IMR-90 (cell line): ENCODE measurements around the gene PPP1R14C. TPM values are rescaled to one million over a fixed set of nuclear protein-coding genes. Genes with fewer than 3 reads are reported as not detected.

ENCODE experiments used
- ATAC-seq: fragments of 200-7000 bp; cut with Tn5 transposase; 2 replicates; pipeline ENCODE4 v1.9.1; 2020; ENCODE audit warnings: low read depth, mild to moderate bottlenecking, moderate library complexity
- BruUV-seq: library from RNA; stranded (reverse); fragments of 400-500 nt; replicated peaks from 2 replicates; lab custom pipeline; 2021; lab: Mats Ljungman, UMichigan
- CTCF ChIA-PET: fragments of 300-600 bp; formaldehyde crosslinking; extraction: SDS; loops from one replicate; lab custom pipeline; 2021; ENCODE audit warnings: antibody characterized with exemption; lab: Yijun Ruan, JAX
- POLR2A ChIA-PET: fragments of 300-600 bp; sonication (Branson Sonifier 250); formaldehyde crosslinking; loops from one replicate; lab custom pipeline; 2022; ENCODE audit warnings: antibody characterized with exemption; ENCODE audit not compliant: unreplicated experiment; lab: Charles Lee
- DNase-seq: peaks from one replicate; pipeline ENCODE4 v3.0.0; 2013
- H2AFZ ChIP-seq: replicated peaks from 2 replicates; pipeline ENCODE3; 2013; ENCODE audit warnings: low read length, mild to moderate bottlenecking; ENCODE audit not compliant: poor library complexity
- H2AK5ac ChIP-seq: 2 replicates; pipeline ENCODE4 v1.6.1; 2013; ENCODE audit warnings: low read depth, low read length, inconsistent platforms
- H2AK9ac ChIP-seq: replicated peaks from 2 replicates; pipeline ENCODE3; 2013; ENCODE audit warnings: mild to moderate bottlenecking, low read depth, low read length, moderate library complexity; ENCODE audit not compliant: poor library complexity
- H2BK120ac ChIP-seq: 2 replicates; pipeline ENCODE4 v1.6.1; 2013; ENCODE audit warnings: low read depth, low read length, inconsistent platforms
- H2BK15ac ChIP-seq: 3 replicates; pipeline ENCODE4 v1.6.1; 2013; ENCODE audit warnings: low read depth, low read length, inconsistent platforms
- H2BK20ac ChIP-seq: 2 replicates; pipeline ENCODE4 v1.6.1; 2013; ENCODE audit warnings: low read depth, mild to moderate bottlenecking, inconsistent platforms, low read length, moderate library complexity
- H2BK5ac ChIP-seq: 2 replicates; pipeline ENCODE4 v1.6.1; 2013; ENCODE audit warnings: mild to moderate bottlenecking, low read depth, low read length, inconsistent platforms; ENCODE audit not compliant: poor library complexity, severe bottlenecking
- H3K14ac ChIP-seq: replicated peaks from 2 replicates; pipeline ENCODE4 v1.6.1; 2013; ENCODE audit warnings: low read depth, low read length, inconsistent platforms
- H3K18ac ChIP-seq: 2 replicates; pipeline ENCODE4 v1.6.1; 2013; ENCODE audit warnings: low read depth, low read length, control low read depth
- H3K23ac ChIP-seq: 2 replicates; pipeline ENCODE4 v1.6.1; 2013; ENCODE audit warnings: low read depth, low read length, inconsistent platforms
- H3K27ac ChIP-seq: 2 replicates; pipeline ENCODE4 v1.5.1; 2013; ENCODE audit warnings: mild to moderate bottlenecking, control low read depth, low read length; ENCODE audit not compliant: insufficient read depth
- H3K27me3 ChIP-seq: 2 replicates; pipeline ENCODE4 v1.6.1; 2013; ENCODE audit warnings: low read length; ENCODE audit not compliant: control insufficient read depth, insufficient read depth
- H3K36me3 ChIP-seq: 2 replicates; pipeline ENCODE4 v1.6.1; 2013; ENCODE audit warnings: low read length, mixed read lengths; ENCODE audit not compliant: control insufficient read depth, insufficient read depth
- H3K4ac ChIP-seq: 2 replicates; pipeline ENCODE4 v1.6.1; 2013; ENCODE audit warnings: low read depth, low read length, inconsistent platforms
- H3K4me1 ChIP-seq: 2 replicates; pipeline ENCODE4 v1.6.1; 2013; ENCODE audit warnings: low read length, mixed read lengths; ENCODE audit not compliant: control insufficient read depth, insufficient read depth
- H3K4me2 ChIP-seq: 2 replicates; pipeline ENCODE4 v1.6.1; 2013; ENCODE audit warnings: low read depth, mild to moderate bottlenecking, control low read depth, low read length, moderate library complexity
- H3K4me3 ChIP-seq: 2 replicates; pipeline ENCODE4 v1.5.1; 2013; ENCODE audit warnings: low read depth, mild to moderate bottlenecking, control low read depth, low read length, moderate library complexity; ENCODE audit not compliant: insufficient read depth
- H3K56ac ChIP-seq: 2 replicates; pipeline ENCODE4 v1.6.1; 2013; ENCODE audit warnings: low read length, inconsistent platforms; ENCODE audit not compliant: insufficient read depth; ENCODE audit errors: extremely low read depth
- H3K79me1 ChIP-seq, 2 experiments: 2 replicates each; pipeline ENCODE4 v1.6.1; 2013; ENCODE audit warnings: low read length in 2 of 2, inconsistent platforms in 1 of 2, low read depth in 1 of 2
- H3K9ac ChIP-seq: 2 replicates; pipeline ENCODE4 v1.6.1; 2013; ENCODE audit warnings: low read depth, low read length, control low read depth
- H3K9me1 ChIP-seq: 2 replicates; pipeline ENCODE4 v1.6.1; 2013; ENCODE audit warnings: low read length, inconsistent platforms; ENCODE audit not compliant: insufficient read depth
- H3K9me3 ChIP-seq: 2 replicates; pipeline ENCODE4 v1.6.1; 2013; ENCODE audit warnings: low read length; ENCODE audit not compliant: control insufficient read depth, insufficient read depth
- H4K20me1 ChIP-seq: 2 replicates; pipeline ENCODE4 v1.6.1; 2013; ENCODE audit warnings: low read length, inconsistent platforms; ENCODE audit not compliant: insufficient read depth
- H4K5ac ChIP-seq: 2 replicates; pipeline ENCODE4 v1.6.1; 2013; ENCODE audit warnings: mild to moderate bottlenecking, low read depth, low read length, control low read depth
- H4K8ac ChIP-seq, 2 experiments: 2 replicates each; pipeline ENCODE4 v1.6.1; 2013; ENCODE audit warnings: low read depth in 2 of 2, low read length in 2 of 2, control low read depth in 1 of 2, inconsistent platforms in 1 of 2
- H4K91ac ChIP-seq: 2 replicates; pipeline ENCODE4 v1.6.1; 2013; ENCODE audit warnings: low read depth, low read length, inconsistent platforms; ENCODE audit not compliant: insufficient read depth
- BHLHE40 ChIP-seq: fragments of 150-350 bp; IDR thresholded peaks from 2 replicates; pipeline ENCODE4 v1.6.1; 2016; ENCODE audit warnings: mild to moderate bottlenecking, low read depth, low read length
- CEBPB ChIP-seq: IDR thresholded peaks from 2 replicates; pipeline ENCODE4 v1.6.1; 2012; ENCODE audit warnings: low read depth, low read length, improper control_type of control experiment
- WGBS, 2 experiments: methylation state at CpG; one replicate each; pipeline versions ENCODE4 v1.1.5 to v1.1.7; 2013; ENCODE audit warnings: missing lambda C conversion rate in 2 of 2; ENCODE audit not compliant: insufficient read length in 1 of 2; ENCODE audit errors: extremely low coverage in 2 of 2; 5-methylcytosine and 5-hydroxymethylcytosine counted together
- dilution Hi-C: fragments of 300-500 bp; cut with HindIII; formaldehyde crosslinking; loops from one replicate; pipeline ENCODE4 v1.14.3; 2018; ENCODE audit warnings: low sequenced_read_pairs; ENCODE audit not compliant: unreplicated experiment
- in situ Hi-C: fragments of 300-500 bp; cut with MboI; formaldehyde crosslinking; loops from 3 replicates; pipeline ENCODE4 v1.14.3; 2019; ENCODE audit warnings: low sequenced_read_pairs, inconsistent platforms, mixed read lengths
- intact Hi-C: fragments of 100-400 bp; cut with micrococcal nuclease; formaldehyde crosslinking; loops from 2 replicates; pipeline ENCODE4 v1.10.0; 2022
- polyA plus RNA-seq, 3 experiments: library from polyadenylated mRNA; depleted of rRNA; stranded (reverse); fragments of >200 nt; gene quantifications; 2 replicates each; pipeline ENCODE4 v1.2.3, GENCODE V29; 2012; ENCODE audit warnings: low replicate concordance in 1 of 3
- total RNA-seq: library from RNA; depleted of rRNA; stranded (reverse); fragments of >200 nt; gene quantifications from 2 replicates; pipeline ENCODE4 v1.2.3, GENCODE V29; 2012

PPP1R14C gene
- total and polyA plus RNA-seq, 2 of the 4 experiments (the other 2 are of a cell fraction): not detected

DNA sequence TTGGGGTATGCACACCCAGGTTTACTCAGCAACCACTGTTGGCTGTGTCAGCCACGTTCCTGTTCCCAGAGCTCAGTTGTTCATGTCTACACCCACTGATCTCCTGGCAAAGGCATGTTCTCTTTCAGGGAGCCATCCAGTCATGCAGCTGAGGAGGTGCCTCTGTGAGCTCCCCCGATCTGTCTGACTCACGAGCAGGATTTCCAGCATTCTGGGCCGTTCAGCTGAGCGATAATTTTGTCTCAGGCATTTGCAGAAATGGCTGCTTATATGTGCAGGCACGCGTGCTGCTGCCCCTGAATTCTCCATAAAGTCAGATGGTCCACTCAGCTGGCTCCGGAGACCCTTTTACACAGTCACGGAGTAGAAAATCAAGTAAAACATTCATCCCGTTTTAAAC, 147.6 kb downstream of the PPP1R14C start:
- no peak overlapping the region for H3K4me2 ChIP-seq
- H3K23ac ChIP-seq: no peak overlapping the region
- peak; percentile 66; the same call in 1 of the 2 replicates for ATAC-seq
- no peak overlapping the region for H2BK5ac ChIP-seq
- dilution Hi-C loops (no loop called here), in situ Hi-C loops (no loop called here), intact Hi-C loops (no loop called here)
- H3K9me3 ChIP-seq: no peaks in the 10 kb centered on the region
- ChIA-PET POLR2A (no interaction called here), CTCF (no interaction called here)
- no peak overlapping the region for H2BK120ac ChIP-seq
- H3K36me3 ChIP-seq: no peaks in the 10 kb centered on the region
- H4K20me1 ChIP-seq: no peaks in the 10 kb centered on the region
- H3K79me1 ChIP-seq: no peaks in the 10 kb centered on the region
- no peak overlapping the region for H3K27ac ChIP-seq
- no peak overlapping the region for H2AK5ac ChIP-seq
- no peak overlapping the region for H2BK20ac ChIP-seq
- no peak overlapping the region for H2AK9ac ChIP-seq
- peak; percentile 70 for DNase-seq
- no peak overlapping the region for H3K4ac ChIP-seq
- BruUV-seq: no TSS peak
- H4K91ac ChIP-seq: no peak overlapping the region
- no peaks in the 10 kb centered on the region for H3K9me1 ChIP-seq
- H3K4me1 ChIP-seq: no peaks in the 10 kb centered on the region
- H3K9ac ChIP-seq: no peak overlapping the region
- H3K18ac ChIP-seq: no peak overlapping the region
- H4K8ac ChIP-seq: no peak overlapping the region
- 56% methylated on average over 5 of the region's 10 CpGs; no CpG with 5 or more reads in 1 of the 2 experiments for WGBS, 2 experiments
- H3K56ac ChIP-seq: no peak overlapping the region
- H4K5ac ChIP-seq: no peak overlapping the region
- H3K4me3 ChIP-seq: no peak overlapping the region
- H3K14ac ChIP-seq: no peak overlapping the region
- TF ChIP-seq BHLHE40 (0 out of 2 replicates have a peak, but pooled peaks have one; percentile 20), CEBPB (no peak)
- peaks cover 5% of the 10 kb centered on the region for H3K27me3 ChIP-seq
- no peak overlapping the region for H2AFZ ChIP-seq
- H2BK15ac ChIP-seq: no peak overlapping the region
